ENCODE data around the gene ELK3. TPM values are rescaled to one million over a fixed set of nuclear protein-coding genes. Genes with fewer than 3 reads are reported as not detected.

The ELK3 gene
- total and polyA plus RNA-seq, 4 donors, result 9.1 to 68.5 (median 40.3) TPM

- Histone ChIP-seq H3K9me3 (ENCODE audit: control insufficient read depth in 4 of 4, insufficient read depth in 3 of 4, low read length in 3 of 4) (peaks cover 0 to 2% (median 0%) of the 10 kb centered on the region in 4 donors), H3K27me3 (ENCODE audit: control insufficient read depth in 3 of 3, insufficient read depth in 3 of 3, low read length in 2 of 3) (no peaks in the 10 kb centered on the region), H3K27ac (ENCODE audit: low read depth in 1 of 2, low read length in 1 of 2) (no peak overlapping the region), H3K9ac (ENCODE audit: insufficient read depth in 1 of 2, low read length in 2 of 2) (no peak overlapping the region), H3K4me3 (no peak overlapping the region), H3K4me1 (ENCODE audit: control insufficient read depth in 5 of 5, insufficient read depth in 5 of 5, low read length in 5 of 5) (peaks cover 0 to 3% (median 0%) of the 10 kb centered on the region in 5 donors), H3K36me3 (ENCODE audit: control insufficient read depth in 4 of 4, insufficient read depth in 4 of 4, low read length in 4 of 4) (peaks cover 0 to 8% (median 3%) of the 10 kb centered on the region in 4 donors)
- DNase-seq, result peak in 1 of 3 donors; percentile 17
- no peak for TF ChIP-seq CTCF (IDR thresholded peaks at IDR 0.05; ENCODE audit: control extremely low read depth, extremely low read depth)
- whole genome bisulfite sequencing, 2 donors, result 55 to 68% methylated on average over 1 of the region's 1 CpG
- no peak for ATAC-seq (ENCODE audit: insufficient read depth, low FRiP score)
These were observed 114.7 kb downstream of the ELK3 start for GRCh38 chr12:96308881-96309280.

GRCh38 chr12:96310067-96310466, 115.9 kb downstream of the ELK3 start:
- no peak overlapping the region for H3K4me3 ChIP-seq
- no peaks in the 10 kb centered on the region for H3K27me3 ChIP-seq (ENCODE audit: control insufficient read depth in 3 of 3, insufficient read depth in 3 of 3, low read length in 2 of 3)
- peaks cover 0 to 2% (median 0%) of the 10 kb centered on the region in 4 donors for H3K9me3 ChIP-seq (ENCODE audit: control insufficient read depth in 4 of 4, insufficient read depth in 3 of 4, low read length in 3 of 4)
- H3K27ac ChIP-seq (ENCODE audit: low read depth in 1 of 2, low read length in 1 of 2), result no peak overlapping the region
- H3K9ac ChIP-seq (ENCODE audit: insufficient read depth in 1 of 2, low read length in 2 of 2), result no peak overlapping the region
- no peak for TF ChIP-seq CTCF (IDR thresholded peaks at IDR 0.05; ENCODE audit: control extremely low read depth, extremely low read depth)
- peaks cover 0 to 8% (median 3%) of the 10 kb centered on the region in 4 donors for H3K36me3 ChIP-seq (ENCODE audit: control insufficient read depth in 4 of 4, insufficient read depth in 4 of 4, low read length in 4 of 4)
- 93 to 95% methylated on average over 3 of the region's 3 CpGs for WGBS, 2 donors
- DNase-seq, result no peak
- H3K4me1 ChIP-seq (ENCODE audit: control insufficient read depth in 5 of 5, insufficient read depth in 5 of 5, low read length in 5 of 5), result peaks cover 0 to 11% (median 0%) of the 10 kb centered on the region in 5 donors
- no peak for ATAC-seq (ENCODE audit: insufficient read depth, low FRiP score)

- 93 to 100% methylated on average over 1 of the region's 1 CpG for whole genome bisulfite sequencing, 2 donors
- ATAC-seq (ENCODE audit: insufficient read depth, low FRiP score), result no peak
- Histone ChIP-seq H3K27me3 (ENCODE audit: control insufficient read depth in 3 of 3, insufficient read depth in 3 of 3, low read length in 2 of 3) (no peaks in the 10 kb centered on the region), H3K9ac (ENCODE audit: insufficient read depth in 1 of 2, low read length in 2 of 2) (no peak overlapping the region), H3K9me3 (ENCODE audit: control insufficient read depth in 4 of 4, insufficient read depth in 3 of 4, low read length in 3 of 4) (peaks cover 0 to 2% (median 0%) of the 10 kb centered on the region in 4 donors), H3K4me1 (ENCODE audit: control insufficient read depth in 5 of 5, insufficient read depth in 5 of 5, low read length in 5 of 5) (peaks cover 0 to 11% (median 0%) of the 10 kb centered on the region in 5 donors), H3K36me3 (ENCODE audit: control insufficient read depth in 4 of 4, insufficient read depth in 4 of 4, low read length in 4 of 4) (peaks cover 0 to 8% (median 3%) of the 10 kb centered on the region in 4 donors), H3K4me3 (no peak overlapping the region), H3K27ac (ENCODE audit: low read depth in 1 of 2, low read length in 1 of 2) (no peak overlapping the region)
- TF ChIP-seq CTCF (IDR thresholded peaks at IDR 0.05; ENCODE audit: control extremely low read depth, extremely low read depth), result no peak
- DNase-seq, result no peak
These were observed 117.0 kb downstream of the ELK3 start for GRCh38 chr12:96311191-96311590.

GRCh38 chr12:96313606-96314005, 119.4 kb downstream of the ELK3 start:
- Histone ChIP-seq H3K27me3 (ENCODE audit: control insufficient read depth in 3 of 3, insufficient read depth in 3 of 3, low read length in 2 of 3) (no peaks in the 10 kb centered on the region), H3K27ac (ENCODE audit: low read depth in 1 of 2, low read length in 1 of 2) (no peak overlapping the region), H3K36me3 (ENCODE audit: control insufficient read depth in 4 of 4, insufficient read depth in 4 of 4, low read length in 4 of 4) (peaks cover 0 to 5% (median 3%) of the 10 kb centered on the region in 4 donors), H3K4me3 (no peak overlapping the region), H3K9ac (ENCODE audit: insufficient read depth in 1 of 2, low read length in 2 of 2) (no peak overlapping the region), H3K4me1 (ENCODE audit: control insufficient read depth in 5 of 5, insufficient read depth in 5 of 5, low read length in 5 of 5) (peaks cover 0 to 11% (median 0%) of the 10 kb centered on the region in 5 donors), H3K9me3 (ENCODE audit: control insufficient read depth in 4 of 4, insufficient read depth in 3 of 4, low read length in 3 of 4) (peaks cover 0 to 2% (median 0%) of the 10 kb centered on the region in 4 donors)
- TF ChIP-seq CTCF (IDR thresholded peaks at IDR 0.05; ENCODE audit: control extremely low read depth, extremely low read depth), result no peak
- DNase-seq (no peak), ATAC-seq (ENCODE audit: insufficient read depth, low FRiP score) (no peak)
